Nephron progenitor cell (in vitro differentiated cells): ENCODE data around the gene MRPL9.

Experiments
- DNase-seq: peaks from one replicate; pipeline ENCODE4 v3.0.0; 2021
- H3K27ac Mint-ChIP-seq: 2 replicates; pipeline ENCODE4 v1.8.0; 2021; ENCODE audit warnings: mild to moderate bottlenecking, moderate library complexity, mixed read lengths
- H3K27me3 Mint-ChIP-seq: 2 replicates; pipeline ENCODE4 v1.8.0; 2021; ENCODE audit warnings: mild to moderate bottlenecking, low read depth, mixed read lengths; ENCODE audit not compliant: poor library complexity
- H3K36me3 Mint-ChIP-seq: 2 replicates; pipeline ENCODE4 v1.8.0; 2021; ENCODE audit warnings: low read depth, mixed read lengths
- H3K4me1 Mint-ChIP-seq: 2 replicates; pipeline ENCODE4 v1.8.0; 2021; ENCODE audit warnings: mixed read lengths
- H3K4me3 Mint-ChIP-seq: 2 replicates; pipeline ENCODE4 v1.8.0; 2021; ENCODE audit warnings: mild to moderate bottlenecking, moderate library complexity, mixed read lengths
- H3K9me3 Mint-ChIP-seq: 2 replicates; pipeline ENCODE4 v1.8.0; 2021; ENCODE audit warnings: mild to moderate bottlenecking, moderate library complexity, mixed read lengths
- TF ChIP-seq, protein P1 (sequence below): fragments of 200-600 bp; sonication (generic); IDR thresholded peaks from 2 replicates; pipeline ENCODE4 v1.5.0; 2021; ENCODE audit warnings: antibody characterized with exemption

MRPL9 gene

GRCh38 chr1:151718011-151718431 lies 45.3 kb downstream of the MRPL9 start:
- H3K27ac Mint-ChIP-seq: no peak overlapping the region
- no peaks in the 10 kb centered on the region for H3K9me3 Mint-ChIP-seq
- DNase-seq: no peak
- H3K4me3 Mint-ChIP-seq: no peak overlapping the region
- no peaks in the 10 kb centered on the region for H3K36me3 Mint-ChIP-seq
- H3K4me1 Mint-ChIP-seq: peaks cover 33% of the 10 kb centered on the region
- H3K27me3 Mint-ChIP-seq: peaks cover 84% of the 10 kb centered on the region
- TF ChIP-seq, protein P1, sequence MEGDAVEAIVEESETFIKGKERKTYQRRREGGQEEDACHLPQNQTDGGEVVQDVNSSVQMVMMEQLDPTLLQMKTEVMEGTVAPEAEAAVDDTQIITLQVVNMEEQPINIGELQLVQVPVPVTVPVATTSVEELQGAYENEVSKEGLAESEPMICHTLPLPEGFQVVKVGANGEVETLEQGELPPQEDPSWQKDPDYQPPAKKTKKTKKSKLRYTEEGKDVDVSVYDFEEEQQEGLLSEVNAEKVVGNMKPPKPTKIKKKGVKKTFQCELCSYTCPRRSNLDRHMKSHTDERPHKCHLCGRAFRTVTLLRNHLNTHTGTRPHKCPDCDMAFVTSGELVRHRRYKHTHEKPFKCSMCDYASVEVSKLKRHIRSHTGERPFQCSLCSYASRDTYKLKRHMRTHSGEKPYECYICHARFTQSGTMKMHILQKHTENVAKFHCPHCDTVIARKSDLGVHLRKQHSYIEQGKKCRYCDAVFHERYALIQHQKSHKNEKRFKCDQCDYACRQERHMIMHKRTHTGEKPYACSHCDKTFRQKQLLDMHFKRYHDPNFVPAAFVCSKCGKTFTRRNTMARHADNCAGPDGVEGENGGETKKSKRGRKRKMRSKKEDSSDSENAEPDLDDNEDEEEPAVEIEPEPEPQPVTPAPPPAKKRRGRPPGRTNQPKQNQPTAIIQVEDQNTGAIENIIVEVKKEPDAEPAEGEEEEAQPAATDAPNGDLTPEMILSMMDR: no peak

DNA sequence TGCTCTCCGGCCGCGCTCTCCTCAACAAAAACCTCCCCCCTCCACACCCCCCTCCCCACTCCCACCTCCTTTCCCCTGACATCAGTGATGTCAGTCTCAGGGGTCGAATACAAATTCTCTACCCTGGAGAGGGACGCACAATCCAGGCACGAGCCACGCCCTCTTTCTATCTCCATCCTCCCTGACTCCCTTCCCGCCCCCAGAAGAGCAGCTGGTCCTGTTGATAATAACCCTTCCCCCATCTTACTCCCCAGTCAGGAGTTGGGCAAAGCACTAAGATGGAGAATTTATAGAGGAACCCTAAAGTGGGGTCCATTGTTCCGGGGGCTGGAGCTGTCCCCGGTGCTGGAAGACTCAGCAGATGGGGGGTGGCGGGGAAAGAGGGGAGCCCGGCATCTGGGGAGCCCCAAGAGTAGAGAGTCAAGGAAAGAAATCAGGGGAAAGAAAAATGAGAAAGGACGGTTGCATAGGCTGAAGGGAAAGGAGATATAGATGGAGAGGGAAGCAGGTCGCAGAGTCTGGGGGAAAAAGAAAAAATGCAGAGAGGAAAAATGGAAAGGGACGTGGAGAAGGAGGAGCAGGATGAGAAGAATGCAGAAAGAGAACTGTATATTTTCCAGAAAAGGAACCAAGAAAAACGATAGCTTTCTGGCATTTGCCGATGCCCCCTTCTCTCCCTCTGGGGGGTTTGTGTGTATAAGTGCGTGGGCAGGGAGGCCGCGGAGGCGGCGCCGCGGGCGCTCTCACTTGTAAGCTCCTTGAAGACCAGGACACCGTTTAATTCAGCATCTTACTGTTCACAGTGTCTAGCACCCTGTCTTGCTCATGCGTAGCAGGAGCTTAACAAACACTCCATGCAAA lies 46.3 kb downstream of the MRPL9 start, which contains the start of gene CELF3:
Gene CELF3 (minus strand): TSS at position 33 of the 861 bp plus-strand sequence. CDS start 783 bp downstream, outside the sequence.
- TF ChIP-seq, protein P1: no peak
- peak; percentile 66 for DNase-seq
- Mint-ChIP-seq H3K9me3 (no peaks in the 10 kb centered on the region), H3K27ac (no peak within 1 kb of the TSS), H3K36me3 (no peaks in the 10 kb centered on the region), H3K4me3 (peak within 1 kb of the TSS; percentile 74), H3K4me1 (peaks cover 33% of the 10 kb centered on the region), H3K27me3 (peaks cover 78% of the 10 kb centered on the region)

DNA sequence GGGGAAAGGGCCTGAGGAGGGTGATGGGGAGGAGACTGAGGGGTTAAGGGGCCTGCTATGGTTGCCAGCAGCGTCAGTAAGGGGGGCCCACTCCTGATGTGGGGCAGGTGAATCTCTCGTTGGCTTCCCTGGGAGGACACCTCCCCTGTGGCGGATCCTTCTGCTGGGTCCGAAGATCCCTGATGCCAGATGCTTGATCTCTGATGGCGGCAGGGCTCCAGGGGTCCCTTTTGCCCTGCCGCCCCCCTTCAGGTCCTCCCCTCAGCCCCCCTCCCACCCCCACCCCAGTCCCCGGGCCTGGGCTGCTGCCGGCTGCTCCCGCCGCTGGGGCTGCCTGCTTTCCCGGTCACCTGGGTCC lies 46.9 kb downstream of the MRPL9 start:
- TF ChIP-seq, protein P1: no peak
- Mint-ChIP-seq H3K36me3 (no peaks in the 10 kb centered on the region), H3K4me1 (peaks cover 28% of the 10 kb centered on the region), H3K27ac (no peak overlapping the region), H3K27me3 (peaks cover 72% of the 10 kb centered on the region), H3K9me3 (no peaks in the 10 kb centered on the region), H3K4me3 (peak overlapping the region; percentile 71)
- DNase-seq: no peak

- DNase-seq: peak; percentile 39
- H3K9me3 Mint-ChIP-seq: no peaks in the 10 kb centered on the region
- TF ChIP-seq, protein P1: peak; percentile 24
- no peaks in the 10 kb centered on the region for H3K36me3 Mint-ChIP-seq
- H3K4me1 Mint-ChIP-seq: peaks cover 25% of the 10 kb centered on the region
- no peak overlapping the region for H3K27ac Mint-ChIP-seq
- peaks cover 67% of the 10 kb centered on the region for H3K27me3 Mint-ChIP-seq
- peak overlapping the region; percentile 71 for H3K4me3 Mint-ChIP-seq
Measured at GRCh38 chr1:151715726-151716404, 47.4 kb downstream of the MRPL9 start.

DNA sequence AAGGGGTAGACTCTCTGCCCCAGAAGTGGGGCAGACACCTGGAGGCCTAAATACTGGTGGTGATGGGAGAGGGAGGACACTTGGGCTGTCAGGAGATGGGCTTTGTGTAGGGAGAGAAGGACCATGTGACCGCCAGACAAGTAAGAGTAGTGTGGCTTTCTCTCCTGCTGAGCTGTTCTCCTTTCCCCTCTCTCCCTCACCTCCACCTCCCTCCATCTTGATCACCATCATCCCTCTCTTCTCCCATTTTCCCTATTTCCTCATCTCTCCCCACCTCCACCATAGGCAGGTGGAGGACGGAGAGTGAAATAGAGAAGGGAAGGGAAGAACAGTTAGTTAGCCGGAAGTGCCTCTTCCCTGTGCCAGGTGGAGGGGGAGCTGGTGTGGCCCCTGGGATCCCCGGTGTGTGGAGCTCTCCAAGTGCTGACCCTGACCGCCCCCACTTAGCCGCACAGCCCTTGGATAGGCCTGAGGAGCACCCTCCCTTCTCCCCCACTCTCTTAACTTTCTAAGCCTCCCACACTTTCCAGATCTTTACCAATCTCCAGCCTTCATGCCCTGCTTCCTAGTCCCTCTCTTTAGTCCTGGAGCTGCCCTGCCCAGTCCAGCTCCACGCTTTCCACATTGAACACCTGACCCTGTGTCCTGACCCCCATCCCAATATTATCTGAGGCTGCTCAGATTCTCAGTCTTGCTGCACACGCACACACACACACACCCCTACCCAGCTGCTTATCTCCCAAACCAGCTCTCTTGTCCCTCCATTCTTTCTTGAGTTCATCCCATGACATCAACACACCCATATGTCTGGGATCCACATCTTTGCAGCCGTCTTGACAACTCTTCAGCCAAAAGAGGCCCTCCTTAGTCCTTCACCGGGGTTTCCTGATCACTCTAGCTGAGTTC lies 48.2 kb downstream of the MRPL9 start:
- Mint-ChIP-seq H3K36me3 (no peaks in the 10 kb centered on the region), H3K4me3 (no peak overlapping the region), H3K27me3 (peaks cover 59% of the 10 kb centered on the region), H3K27ac (no peak overlapping the region), H3K9me3 (no peaks in the 10 kb centered on the region), H3K4me1 (peaks cover 19% of the 10 kb centered on the region)
- no peak for DNase-seq
- TF ChIP-seq, protein P1: no peak
